HG03565 (cell line): ENCODE data around the gene MPC1.

Experiments used
- ATAC-seq: cut with Tn5 transposase; IDR thresholded peaks from one replicate; pipeline ENCODE4 v1.9.1; 2021; ENCODE audit warnings: mild to moderate bottlenecking, moderate library complexity; ENCODE audit not compliant: unreplicated experiment

Gene MPC1

GRCh38 chr6:166318649-166319600 lies 63.8 kb downstream of the MPC1 start:
- no peak for ATAC-seq

- ATAC-seq: no peak
Measured at GRCh38 chr6:166318227-166318626, 64.5 kb downstream of the MPC1 start.

GRCh38 chr6:166317261-166318212 lies 65.2 kb downstream of the MPC1 start:
- no peak for ATAC-seq

- no peak for ATAC-seq
Measured at GRCh38 chr6:166315436-166315835, 67.3 kb downstream of the MPC1 start.
